HG02870 (cell line): ENCODE data around the gene GRK5.

Experiments used
- ATAC-seq: cut with Tn5 transposase; IDR thresholded peaks from one replicate; pipeline ENCODE4 v1.9.1; 2021; ENCODE audit warnings: mild to moderate bottlenecking, moderate library complexity; ENCODE audit not compliant: unreplicated experiment

Gene GRK5

GRCh38 chr10:119337223-119337622 lies 129.9 kb downstream of the GRK5 start:
- ATAC-seq, result no peak

- no peak for ATAC-seq
Measured at GRCh38 chr10:119337796-119338432, 130.5 kb downstream of the GRK5 start.

GRCh38 chr10:119339109-119339508 lies 131.7 kb downstream of the GRK5 start:
- no peak for ATAC-seq

- no peak for ATAC-seq
Measured at GRCh38 chr10:119340893-119341458, 133.6 kb downstream of the GRK5 start.

- no peak for ATAC-seq
Measured at GRCh38 chr10:119341459-119342301, 134.3 kb downstream of the GRK5 start.

GRCh38 chr10:119342335-119342734 lies 135.0 kb downstream of the GRK5 start:
- ATAC-seq, result no peak

GRCh38 chr10:119343011-119343601 lies 135.7 kb downstream of the GRK5 start:
- no peak for ATAC-seq

GRCh38 chr10:119344381-119344780 lies 137.0 kb downstream of the GRK5 start:
- ATAC-seq, result no peak

- ATAC-seq, result no peak
Measured at GRCh38 chr10:119346095-119346832, 138.9 kb downstream of the GRK5 start.

GRCh38 chr10:119347181-119347974 lies 140.0 kb downstream of the GRK5 start:
- no peak for ATAC-seq

GRCh38 chr10:119348106-119348505 lies 140.7 kb downstream of the GRK5 start:
- no peak for ATAC-seq

- no peak for ATAC-seq
Measured at GRCh38 chr10:119348516-119349240, 141.3 kb downstream of the GRK5 start.

GRCh38 chr10:119349341-119349740 lies 142.0 kb downstream of the GRK5 start:
- ATAC-seq, result no peak

- no peak for ATAC-seq
Measured at GRCh38 chr10:119349937-119350501, 142.6 kb downstream of the GRK5 start.

GRCh38 chr10:119350502-119351097 lies 143.2 kb downstream of the GRK5 start:
- no peak for ATAC-seq

GRCh38 chr10:119351189-119351588 lies 143.8 kb downstream of the GRK5 start:
- no peak for ATAC-seq

- ATAC-seq, result no peak
Measured at GRCh38 chr10:119352042-119352441, 144.7 kb downstream of the GRK5 start.

- no peak for ATAC-seq
Measured at GRCh38 chr10:119352807-119353206, 145.4 kb downstream of the GRK5 start.

GRCh38 chr10:119353421-119353820 lies 146.1 kb downstream of the GRK5 start:
- no peak for ATAC-seq
